Measurements from ENCODE around the gene SPAG16.
A peak's percentile ranks its signal among the peaks of the same experiment; 100 is the strongest.

SPAG16 gene

GRCh38 chr2:214103276-214104001 lies 819.2 kb downstream of the SPAG16 start:
- peak; percentile 72 for DNase-seq

- DNase-seq = no peak
These were observed 820.0 kb downstream of the SPAG16 start for GRCh38 chr2:214104219-214104618.

GRCh38 chr2:214104967-214105366 lies 820.7 kb downstream of the SPAG16 start:
- DNase-seq = no peak

GRCh38 chr2:214107726-214108125 lies 823.5 kb downstream of the SPAG16 start:
- DNase-seq = no peak

- no peak for DNase-seq
These were observed 824.3 kb downstream of the SPAG16 start for GRCh38 chr2:214108598-214108997.

- DNase-seq = no peak
These were observed 832.8 kb downstream of the SPAG16 start for GRCh38 chr2:214117054-214117453.

GRCh38 chr2:214126135-214126534 lies 841.9 kb downstream of the SPAG16 start:
- DNase-seq = no peak

GRCh38 chr2:214127170-214127569 lies 842.9 kb downstream of the SPAG16 start:
- no peak for DNase-seq

GRCh38 chr2:214127571-214127970 lies 843.3 kb downstream of the SPAG16 start:
- no peak for DNase-seq

- no peak for DNase-seq
These were observed 843.8 kb downstream of the SPAG16 start for GRCh38 chr2:214128040-214128439.

GRCh38 chr2:214130114-214130513 lies 845.9 kb downstream of the SPAG16 start:
- DNase-seq = peak; percentile 82

- DNase-seq = no peak
These were observed 851.7 kb downstream of the SPAG16 start for GRCh38 chr2:214135966-214136365.

GRCh38 chr2:214138779-214139178 lies 854.5 kb downstream of the SPAG16 start:
- DNase-seq = no peak

- peak; percentile 36 for DNase-seq
These were observed 855.5 kb downstream of the SPAG16 start for GRCh38 chr2:214139630-214140284.

GRCh38 chr2:214156971-214157370 lies 872.7 kb downstream of the SPAG16 start:
- DNase-seq = no peak

- no peak for DNase-seq
These were observed 874.6 kb downstream of the SPAG16 start for GRCh38 chr2:214158851-214159250.

- DNase-seq = no peak
These were observed 885.0 kb downstream of the SPAG16 start for GRCh38 chr2:214169281-214169680.

- no peak for DNase-seq
These were observed 885.5 kb downstream of the SPAG16 start for GRCh38 chr2:214169736-214170135.

- DNase-seq = no peak
These were observed 890.3 kb downstream of the SPAG16 start for GRCh38 chr2:214174563-214174962.

- no peak for DNase-seq
These were observed 895.8 kb downstream of the SPAG16 start for GRCh38 chr2:214180071-214180470.

- DNase-seq = no peak
These were observed 896.4 kb downstream of the SPAG16 start for GRCh38 chr2:214180686-214181085.

GRCh38 chr2:214184461-214184860 lies 900.2 kb downstream of the SPAG16 start:
- DNase-seq = no peak

- DNase-seq = no peak
These were observed 901.3 kb downstream of the SPAG16 start for GRCh38 chr2:214185546-214185945.

- no peak for DNase-seq
These were observed 908.4 kb downstream of the SPAG16 start for GRCh38 chr2:214192711-214193110.

GRCh38 chr2:214193943-214194342 lies 909.7 kb downstream of the SPAG16 start:
- DNase-seq = no peak
